Prostate gland (tissue), 2 donors: ENCODE measurements around the gene PLA2G12B. TPM values are rescaled to one million over a fixed set of nuclear protein-coding genes. Genes with fewer than 3 reads are reported as not detected.
"Not testable (repeated sequence)": the region's sequence is repeated elsewhere in the genome, so short reads cannot be mapped to it uniquely, and the experiment has no call there.

ENCODE experiments used
- DNase-seq: peaks from one replicate; pipeline ENCODE4 v3.0.0-alpha.2; 2019; ENCODE audit warnings: low spot score
- H3K27ac ChIP-seq, 2 donors: fragments of 200-600 bp; sonication (generic); 2 replicates each; pipeline ENCODE4 v1.5.1; 2017 to 2019
- H3K27me3 ChIP-seq: fragments of 200-600 bp; sonication (generic); replicated peaks from 2 replicates; pipeline ENCODE4 v1.5.1; 2019; ENCODE audit not compliant: insufficient read depth
- H3K36me3 ChIP-seq, 2 donors: fragments of 200-600 bp; sonication (generic); 1 replicate in 1 of 2; 2 replicates in 1 of 2; pipeline versions ENCODE4 v1.5.1 to v1.8.1; 2017 to 2019
- H3K4me1 ChIP-seq: fragments of 200-600 bp; sonication (generic); replicated peaks from 2 replicates; pipeline ENCODE4 v1.5.1; 2019
- H3K4me3 ChIP-seq, 2 donors: fragments of 200-600 bp; sonication (generic); 2 replicates each; pipeline ENCODE4 v1.5.1; 2017 to 2019
- H3K9me3 ChIP-seq: fragments of 200-600 bp; sonication (generic); 2 replicates; pipeline ENCODE4 v1.5.1; 2017
- CTCF ChIP-seq, 4 experiments: fragments of 200-600 bp in 2 of 4; fragments of 450-650 bp in 2 of 4; sonication (generic) in 2 of 4; IDR thresholded peaks; 1 replicate in 3 of 4; 2 replicates in 1 of 4; pipeline ENCODE4 v1.5.1; 2016 to 2019; ENCODE audit warnings: antibody characterized with exemption in 4 of 4, mild to moderate bottlenecking in 2 of 4, moderate library complexity in 2 of 4
- POLR2A ChIP-seq: fragments of 450-650 bp; IDR thresholded peaks from one replicate; pipeline ENCODE4 v1.6.1; 2016; ENCODE audit warnings: antibody characterized with exemption, mild to moderate bottlenecking
- POLR2AphosphoS5 ChIP-seq: sonication (generic); formaldehyde crosslinking; IDR thresholded peaks from one replicate; pipeline ENCODE4 v1.6.1; 2017; ENCODE audit warnings: antibody characterized with exemption
- WGBS: methylation state at CpG from one replicate; pipeline ENCODE4 v1.1.5; 2018; 5-methylcytosine and 5-hydroxymethylcytosine counted together
- intact Hi-C: fragments of 100-400 bp; cut with DNase I; formaldehyde crosslinking; loops from one replicate; pipeline ENCODE4 v1.14.2; 2022
- total RNA-seq, 2 donors: library from RNA; depleted of rRNA; stranded (reverse); fragments of >200 nt; gene quantifications; one replicate each; pipeline ENCODE4 v1.1.0, GENCODE V29; 2016

PLA2G12B gene, protein sequence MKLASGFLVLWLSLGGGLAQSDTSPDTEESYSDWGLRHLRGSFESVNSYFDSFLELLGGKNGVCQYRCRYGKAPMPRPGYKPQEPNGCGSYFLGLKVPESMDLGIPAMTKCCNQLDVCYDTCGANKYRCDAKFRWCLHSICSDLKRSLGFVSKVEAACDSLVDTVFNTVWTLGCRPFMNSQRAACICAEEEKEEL
- not detected for total RNA-seq

- no peak within 1 kb of the TSS for H3K4me3 ChIP-seq
- no peak within 1 kb of the TSS for H3K27ac ChIP-seq
- no peaks in the 10 kb centered on the region for H3K4me1 ChIP-seq
- no peaks in the 10 kb centered on the region for H3K27me3 ChIP-seq
- no peaks in the 10 kb centered on the region for H3K9me3 ChIP-seq
- no peak for DNase-seq
- intact Hi-C loops: no loop called here
- H3K36me3 ChIP-seq: no peaks in the 10 kb centered on the region
- TF ChIP-seq POLR2A (no peak), CTCF (IDR thresholded peaks at IDR 0.05) (no peak), POLR2AphosphoS5 (no peak)
- WGBS: 80% methylated on average over 12 of the region's 12 CpGs
Observed at GRCh38 chr10:72954596-72955554, at the start of gene PLA2G12B. PLA2G12B (minus strand) TSS chr10:72954806; CDS start chr10:72954685, 121 bp downstream.

DNA sequence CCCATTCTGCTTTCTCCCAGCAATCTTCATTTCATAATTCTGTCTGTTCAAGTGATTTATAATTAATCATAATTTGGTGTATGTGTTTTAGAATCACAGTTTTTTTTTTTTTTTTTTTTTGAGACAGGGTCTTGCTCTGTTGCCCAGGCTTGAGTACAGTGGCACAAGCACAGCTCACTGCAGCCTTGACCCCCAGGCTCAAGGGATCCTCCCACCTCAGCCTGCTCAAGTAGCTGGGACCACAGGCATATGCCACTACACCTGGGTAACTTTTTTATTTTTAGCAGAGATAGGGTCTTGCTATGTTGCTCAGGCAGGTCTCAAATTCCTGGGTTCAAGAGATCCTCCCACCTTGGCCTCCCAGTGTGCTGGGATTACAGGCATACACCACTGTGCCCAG, 49.2 kb upstream of the PLA2G12B start:
- H3K4me3 ChIP-seq: no peak overlapping the region
- H3K4me1 ChIP-seq: no peaks in the 10 kb centered on the region
- TF ChIP-seq POLR2A: no peak
- TF ChIP-seq CTCF (IDR thresholded peaks at IDR 0.05): no peak
- no peak for TF ChIP-seq POLR2AphosphoS5
- no peak overlapping the region for H3K27ac ChIP-seq
- H3K27me3 ChIP-seq: no peaks in the 10 kb centered on the region
- DNase-seq: no peak
- H3K9me3 ChIP-seq: no peaks in the 10 kb centered on the region
- no peaks in the 10 kb centered on the region for H3K36me3 ChIP-seq
- intact Hi-C loops: no loop called here

DNA sequence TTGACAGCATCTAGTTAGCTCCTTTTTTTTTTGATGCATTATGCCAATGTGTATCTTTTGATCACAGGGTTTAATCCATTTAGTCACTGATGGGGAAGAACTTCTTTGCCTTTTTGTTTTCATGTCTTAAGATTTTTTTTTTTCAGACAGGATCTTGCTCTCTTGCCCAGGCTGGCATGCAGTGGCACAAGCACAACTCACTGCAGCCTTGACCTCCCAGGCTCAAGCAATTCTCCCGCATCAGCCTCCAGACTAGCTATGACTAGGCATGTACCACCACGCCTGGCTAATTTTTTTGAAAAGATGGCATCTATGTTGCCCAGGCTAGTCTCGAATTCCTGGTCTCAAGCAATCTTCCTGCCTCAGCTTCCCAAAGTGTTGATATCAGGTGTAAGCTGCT, 46.4 kb upstream of the PLA2G12B start:
- TF ChIP-seq CTCF (IDR thresholded peaks at IDR 0.05) (no peak), POLR2A (no peak), POLR2AphosphoS5 (no peak)
- intact Hi-C loops: no loop called here
- Histone ChIP-seq H3K27me3 (no peaks in the 10 kb centered on the region), H3K4me3 (no peak overlapping the region), H3K9me3 (no peaks in the 10 kb centered on the region), H3K27ac (no peak overlapping the region), H3K36me3 (no peaks in the 10 kb centered on the region), H3K4me1 (no peaks in the 10 kb centered on the region)
- 96% methylated on average over 3 of the region's 3 CpGs for WGBS
- DNase-seq: no peak

GRCh38 chr10:72997099-72997498, 42.5 kb upstream of the PLA2G12B start:
- 98% methylated on average over 2 of the region's 2 CpGs for WGBS
- H3K27ac ChIP-seq: no peak overlapping the region
- H3K9me3 ChIP-seq: no peaks in the 10 kb centered on the region
- TF ChIP-seq POLR2A (no peak), POLR2AphosphoS5 (no peak), CTCF (IDR thresholded peaks at IDR 0.05) (no peak)
- intact Hi-C loops: no loop called here
- no peaks in the 10 kb centered on the region for H3K4me1 ChIP-seq
- H3K4me3 ChIP-seq: no peak overlapping the region
- DNase-seq: no peak
- no peaks in the 10 kb centered on the region for H3K27me3 ChIP-seq
- H3K36me3 ChIP-seq: no peaks in the 10 kb centered on the region

GRCh38 chr10:72995459-72995858, 40.9 kb upstream of the PLA2G12B start:
- DNase-seq, H3K27ac ChIP-seq, H3K36me3 ChIP-seq, H3K9me3 ChIP-seq, intact Hi-C loops, H3K4me3 ChIP-seq, H3K27me3 ChIP-seq, H3K4me1 ChIP-seq: not testable (repeated sequence)

DNA sequence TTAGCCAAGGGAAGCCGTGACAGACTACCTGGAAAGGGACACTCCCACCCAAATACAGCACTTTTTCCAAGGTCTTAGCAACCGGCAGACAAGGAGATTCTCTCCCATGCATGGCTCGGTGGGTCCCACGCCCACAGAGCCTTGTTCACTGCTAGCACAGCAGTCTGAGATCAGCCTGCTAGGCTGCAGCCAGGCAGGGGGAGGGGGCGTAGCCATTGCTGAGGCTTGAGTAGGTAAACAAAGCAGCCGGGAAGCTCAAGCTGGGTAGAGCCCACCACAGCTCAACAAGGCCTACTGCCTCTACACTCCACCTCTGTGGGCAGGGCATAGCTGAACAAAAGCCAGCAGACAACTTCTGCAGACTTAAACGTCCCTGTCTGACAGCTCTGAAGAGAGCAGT, 35.2 kb upstream of the PLA2G12B start:
- H3K36me3 ChIP-seq, intact Hi-C loops, H3K9me3 ChIP-seq, H3K4me3 ChIP-seq, H3K4me1 ChIP-seq, H3K27ac ChIP-seq, H3K27me3 ChIP-seq, DNase-seq: not testable (repeated sequence)
- WGBS: 80% methylated on average over 6 of the region's 7 CpGs

- H3K27me3 ChIP-seq, H3K27ac ChIP-seq, intact Hi-C loops, H3K4me1 ChIP-seq, DNase-seq, H3K4me3 ChIP-seq, H3K9me3 ChIP-seq, H3K36me3 ChIP-seq: not testable (repeated sequence)
- 95% methylated on average over 4 of the region's 4 CpGs for WGBS
Observed at GRCh38 chr10:72984618-72985017, 30.0 kb upstream of the PLA2G12B start.
